HepG2 (cell line): ENCODE measurements around the gene UBE3D. TPM values are rescaled to one million over a fixed set of nuclear protein-coding genes. Genes with fewer than 3 reads are reported as not detected.

ENCODE experiments used
- AGO2 ChIP-seq: fragments of 200-400 bp; formaldehyde crosslinking; optimal IDR thresholded peaks from 2 replicates; pipeline ENCODE3; 2017; ENCODE audit warnings: mild to moderate bottlenecking, low read depth, low read length, moderate library complexity
- CSRNP2 ChIP-seq: sonication (generic); formaldehyde crosslinking; conservative IDR thresholded peaks from 2 replicates; pipeline ENCODE4 v1.8.0; 2022; ENCODE audit warnings: low read depth, missing genetic modification reagents
- EZH2 ChIP-seq: conservative IDR thresholded peaks from 2 replicates; pipeline ENCODE4 v1.6.1; 2012; ENCODE audit warnings: mild to moderate bottlenecking, low read depth, low read length, moderate library complexity
- GPN1 ChIP-seq: sonication (generic); formaldehyde crosslinking; IDR thresholded peaks from 2 replicates; pipeline ENCODE4 v1.5.1; 2020; ENCODE audit warnings: missing genetic modification reagents, borderline replicate concordance
- HDAC2 ChIP-seq: sonication (generic); formaldehyde crosslinking; IDR thresholded peaks from 2 replicates; pipeline ENCODE4 v1.4.0; 2020; ENCODE audit warnings: missing genetic modification reagents
- HNRNPUL1 ChIP-seq: fragments of 200-400 bp; formaldehyde crosslinking; IDR thresholded peaks from 2 replicates; pipeline ENCODE4 v1.6.1; 2017; ENCODE audit warnings: low read depth, mild to moderate bottlenecking, low read length, moderate library complexity
- KAT2B ChIP-seq: fragments of 150-350 bp; IDR thresholded peaks from 2 replicates; pipeline ENCODE4 v1.6.1; 2014; ENCODE audit warnings: low read depth, low read length, borderline replicate concordance
- MED8 ChIP-seq: sonication (generic); formaldehyde crosslinking; IDR thresholded peaks from 2 replicates; pipeline ENCODE4 v1.8.1; 2023; ENCODE audit warnings: mild to moderate bottlenecking, missing genetic modification reagents; ENCODE audit not compliant: insufficient replicate concordance
- SKIL ChIP-seq: sonication (generic); formaldehyde crosslinking; IDR thresholded peaks from 2 replicates; pipeline ENCODE4 v1.8.0; 2022; ENCODE audit warnings: missing genetic modification reagents, mild to moderate bottlenecking, moderate library complexity, borderline replicate concordance
- TERF1 ChIP-seq: sonication (generic); formaldehyde crosslinking; IDR thresholded peaks from 2 replicates; pipeline ENCODE4 v1.8.0; 2022; ENCODE audit warnings: mild to moderate bottlenecking, missing genetic modification reagents, moderate library complexity
- TOE1 ChIP-seq: sonication (generic); formaldehyde crosslinking; IDR thresholded peaks from 2 replicates; pipeline ENCODE4 v1.4.0; 2020; ENCODE audit warnings: mild to moderate bottlenecking, missing genetic modification reagents
- ZBTB3 ChIP-seq: sonication (generic); formaldehyde crosslinking; IDR thresholded peaks from 2 replicates; pipeline ENCODE4 v1.4.0; 2020; ENCODE audit warnings: low read depth, mild to moderate bottlenecking, moderate library complexity, missing genetic modification reagents, borderline replicate concordance
- ZFP36L1 ChIP-seq: sonication (generic); formaldehyde crosslinking; IDR thresholded peaks from 2 replicates; pipeline ENCODE4 v1.8.0; 2022; ENCODE audit warnings: mild to moderate bottlenecking, missing genetic modification reagents, moderate library complexity
- ZMYM2 ChIP-seq: sonication (generic); formaldehyde crosslinking; IDR thresholded peaks from 2 replicates; pipeline ENCODE4 v1.8.0; 2022; ENCODE audit warnings: mild to moderate bottlenecking, missing genetic modification reagents
- ZNF263 ChIP-seq: sonication (generic); formaldehyde crosslinking; IDR thresholded peaks from 2 replicates; pipeline ENCODE4 v1.4.0; 2020; ENCODE audit warnings: missing genetic modification reagents
- ZNF512B ChIP-seq: sonication (generic); formaldehyde crosslinking; IDR thresholded peaks from 2 replicates; pipeline ENCODE4 v1.5.1; 2020; ENCODE audit warnings: missing genetic modification reagents, mild to moderate bottlenecking, borderline replicate concordance
- ZNF652 ChIP-seq: IDR thresholded peaks from 2 replicates; pipeline ENCODE4 v1.6.1; 2016; ENCODE audit warnings: low read depth, borderline replicate concordance
- ZNF740 ChIP-seq: sonication (generic); formaldehyde crosslinking; IDR thresholded peaks from 2 replicates; pipeline ENCODE4 v1.4.0; 2020; ENCODE audit warnings: missing genetic modification reagents
- ZSCAN30 ChIP-seq: sonication (generic); formaldehyde crosslinking; IDR thresholded peaks from 2 replicates; pipeline ENCODE4 v1.5.0; 2020; ENCODE audit warnings: mild to moderate bottlenecking, missing genetic modification reagents
- polyA plus RNA-seq, 8 experiments: library from polyadenylated mRNA; depleted of rRNA in 3 of 8; stranded (reverse) in 7 of 8; unstranded in 1 of 8; fragments of >200 nt; fragmentation: Illumina TruSeq in 4 of 8; extraction: Trizol in 4 of 8; gene quantifications; 2 replicates each; pipeline versions ENCODE4 v1.2.1 to v1.2.3, GENCODE V29; 2011 to 2016; ENCODE audit warnings: low read depth in 4 of 8, missing spikeins in 1 of 8, mixed read lengths in 1 of 8; ENCODE audit not compliant: insufficient read depth in 1 of 8
- total RNA-seq, 5 experiments: library from RNA; depleted of rRNA; stranded (reverse); fragments of >200 nt; fragmentation: Illumina TruSeq; extraction: Trizol; gene quantifications; 2 replicates each; pipeline ENCODE4 v1.2.3, GENCODE V29; 2016; ENCODE audit warnings: low read depth in 1 of 5

UBE3D gene
- total and polyA plus RNA-seq, 2 of the 13 experiments (the other 11 are each of a cell fraction or from before 2014, with no cell fraction given) = 5.1 to 11.4 TPM

- no peak for TF ChIP-seq GPN1 (CRISPR knock-in tag)
- no peak for TF ChIP-seq ZNF740 (CRISPR knock-in tag)
- TF ChIP-seq TERF1 (CRISPR knock-in tag) = no peak
- no peak for TF ChIP-seq ZSCAN30 (CRISPR knock-in tag)
- TF ChIP-seq ZBTB3 (CRISPR knock-in tag) = peak; percentile 49; the same call in 1 of the 2 replicates
- TF ChIP-seq ZNF263 (CRISPR knock-in tag) = peak; percentile 58; the same call in 1 of the 2 replicates
- TF ChIP-seq AGO2 = peak; percentile 49
- TF ChIP-seq SKIL = peak; percentile 19; the same call in 1 of the 2 replicates
- TF ChIP-seq HNRNPUL1 = no peak
- TF ChIP-seq HDAC2 (CRISPR knock-in tag) = peak; percentile 62
- peak; percentile 16 for TF ChIP-seq MED8
- TF ChIP-seq ZNF512B = no peak
- TF ChIP-seq CSRNP2 (CRISPR knock-in tag) = no peak
- TF ChIP-seq EZH2 = no peak
- TF ChIP-seq ZFP36L1 = no peak
- TF ChIP-seq ZMYM2 (CRISPR knock-in tag) = no peak
- TF ChIP-seq KAT2B = no peak
- peak; percentile 29; the same call in 1 of the 2 replicates for TF ChIP-seq TOE1 (CRISPR knock-in tag)
- no peak for TF ChIP-seq ZNF652
Measured at GRCh38 chr6:83067448-83068439, 2.1 kb upstream of the UBE3D start, which contains the start of gene DOP1A (continued).
